Neural progenitor cell (in vitro differentiated cells): ENCODE results near the gene SET. TPM values are rescaled to one million over a fixed set of nuclear protein-coding genes. Genes with fewer than 3 reads are reported as not detected.
A peak's percentile ranks its signal among the peaks of the same experiment; 100 is the strongest.

Source experiments
- DNase-seq: peaks from one replicate; pipeline ENCODE4 v3.0.0-alpha.2; 2016; ENCODE audit warnings: low spot score
- H2AFZ ChIP-seq: fragments of 200-600 bp; sonication (generic); replicated peaks from 2 replicates; pipeline ENCODE4 v1.6.1; 2016; ENCODE audit warnings: antibody characterized with exemption
- H3F3A ChIP-seq: fragments of 200-600 bp; sonication (generic); 2 replicates; pipeline ENCODE4 v1.6.1; 2016; ENCODE audit warnings: antibody characterized with exemption, low read depth
- H3K27ac ChIP-seq: fragments of 200-600 bp; sonication (generic); 2 replicates; pipeline ENCODE4 v1.5.1; 2016; ENCODE audit warnings: mild to moderate bottlenecking
- H3K27me3 ChIP-seq: fragments of 200-600 bp; sonication (generic); 2 replicates; pipeline ENCODE4 v1.6.1; 2016; ENCODE audit warnings: mild to moderate bottlenecking, moderate library complexity
- H3K36me3 ChIP-seq: fragments of 200-600 bp; sonication (generic); 2 replicates; pipeline ENCODE4 v1.5.1; 2016
- H3K4me1 ChIP-seq: fragments of 200-600 bp; sonication (generic); 2 replicates; pipeline ENCODE4 v1.6.1; 2016; ENCODE audit warnings: mixed run types
- H3K4me2 ChIP-seq: fragments of 200-600 bp; sonication (generic); 2 replicates; pipeline ENCODE4 v1.6.1; 2016
- H3K4me3 ChIP-seq: fragments of 200-600 bp; sonication (generic); 2 replicates; pipeline ENCODE4 v1.5.1; 2016
- H3K79me2 ChIP-seq: fragments of 200-600 bp; sonication (generic); 2 replicates; pipeline ENCODE4 v1.6.1; 2016; ENCODE audit warnings: low read depth
- H3K9ac ChIP-seq: fragments of 200-600 bp; sonication (generic); 2 replicates; pipeline ENCODE4 v1.6.1; 2016
- H3K9me3 ChIP-seq: fragments of 200-600 bp; sonication (generic); 2 replicates; pipeline ENCODE4 v1.5.1; 2016; ENCODE audit warnings: low read depth
- H4K20me1 ChIP-seq: fragments of 200-600 bp; sonication (generic); 2 replicates; pipeline ENCODE4 v1.6.1; 2016; ENCODE audit warnings: low read depth
- H3K27ac Mint-ChIP-seq: 3 replicates; pipeline ENCODE4 v1.8.0; 2021; ENCODE audit warnings: mixed read lengths
- H3K27me3 Mint-ChIP-seq: 2 replicates; pipeline ENCODE4 v1.8.0; 2022; ENCODE audit warnings: low read depth, mild to moderate bottlenecking, inconsistent platforms, moderate library complexity, mixed read lengths; ENCODE audit not compliant: insufficient read depth
- H3K36me3 Mint-ChIP-seq: 3 replicates; pipeline ENCODE4 v1.8.0; 2021; ENCODE audit warnings: mixed read lengths
- H3K4me1 Mint-ChIP-seq: 3 replicates; pipeline ENCODE4 v1.8.0; 2021; ENCODE audit warnings: mixed read lengths
- H3K4me3 Mint-ChIP-seq: 3 replicates; pipeline ENCODE4 v1.8.0; 2021; ENCODE audit warnings: mild to moderate bottlenecking, moderate library complexity, mixed read lengths
- H3K9me3 Mint-ChIP-seq: 3 replicates; pipeline ENCODE4 v1.8.0; 2020; ENCODE audit warnings: mixed read lengths
- CTCF ChIP-seq: fragments of 200-600 bp; sonication (generic); IDR thresholded peaks from 2 replicates; pipeline ENCODE4 v1.5.1; 2017; ENCODE audit warnings: antibody characterized with exemption, mild to moderate bottlenecking
- EZH2 ChIP-seq: fragments of 200-600 bp; sonication (generic); IDR thresholded peaks from 2 replicates; pipeline ENCODE4 v1.6.1; 2017; ENCODE audit warnings: antibody characterized with exemption, mild to moderate bottlenecking, moderate library complexity
- EZH2phosphoT487 ChIP-seq: fragments of 200-600 bp; sonication (generic); IDR thresholded peaks from 2 replicates; pipeline ENCODE4 v1.6.1; 2017; ENCODE audit warnings: antibody characterized with exemption
- total RNA-seq: library from RNA; depleted of rRNA; stranded (reverse); fragments of >200 nt; gene quantifications from 2 replicates; pipeline ENCODE4 v1.2.3, GENCODE V29; 2015; ENCODE audit warnings: low replicate concordance

SET gene
- total RNA-seq, 1 donor from 2014 or later = 1,683 TPM

- no peak for DNase-seq
- Histone ChIP-seq H3K9me3 (no peaks in the 10 kb centered on the region), H3K9ac (no peak overlapping the region), H3K4me1 (no peaks in the 10 kb centered on the region), H4K20me1 (no peaks in the 10 kb centered on the region), H3F3A (peaks cover 2% of the 10 kb centered on the region), H3K36me3 (no peaks in the 10 kb centered on the region), H3K27ac (no peak overlapping the region), H3K79me2 (no peaks in the 10 kb centered on the region), H3K4me3 (no peak overlapping the region), H3K4me2 (no peak overlapping the region), H3K27me3 (no peaks in the 10 kb centered on the region), H2AFZ (no peak overlapping the region)
- Mint-ChIP-seq H3K4me1 (peaks cover 2% of the 10 kb centered on the region), H3K27me3 (peaks cover 2% of the 10 kb centered on the region), H3K27ac (no peak overlapping the region), H3K4me3 (peak overlapping the region; percentile 22), H3K36me3 (no peaks in the 10 kb centered on the region), H3K9me3 (no peaks in the 10 kb centered on the region)
- no peak for TF ChIP-seq CTCF
- no peak for TF ChIP-seq EZH2
- TF ChIP-seq EZH2phosphoT487 = no peak
Measured at GRCh38 chr9:128677794-128678193, 11.2 kb upstream of the SET start.

- Histone ChIP-seq H3K4me1 (peaks cover 34% of the 10 kb centered on the region), H3K36me3 (no peaks in the 10 kb centered on the region), H3K79me2 (peaks cover 49% of the 10 kb centered on the region), H3K4me2 (peak overlapping the region; percentile 92), H3K27ac (peak overlapping the region; percentile 91), H2AFZ (peak overlapping the region; percentile 65), H3K4me3 (peak overlapping the region; percentile 88), H3K27me3 (no peaks in the 10 kb centered on the region), H4K20me1 (peaks cover 33% of the 10 kb centered on the region), H3K9me3 (no peaks in the 10 kb centered on the region), H3F3A (peaks cover 49% of the 10 kb centered on the region), H3K9ac (peak overlapping the region; percentile 62)
- Mint-ChIP-seq H3K36me3 (no peaks in the 10 kb centered on the region), H3K4me3 (peak overlapping the region; percentile 95), H3K4me1 (peaks cover 50% of the 10 kb centered on the region), H3K9me3 (no peaks in the 10 kb centered on the region), H3K27me3 (peaks cover 5% of the 10 kb centered on the region), H3K27ac (peak overlapping the region; percentile 89)
- DNase-seq = peak; percentile 94
- TF ChIP-seq EZH2phosphoT487 (no peak), CTCF (no peak), EZH2 (no peak)
Measured at GRCh38 chr9:128683340-128684064, 5.5 kb upstream of the SET start.

- no peaks in the 10 kb centered on the region for H3K9me3 Mint-ChIP-seq
- no peak for DNase-seq
- TF ChIP-seq CTCF = no peak
- no peak for TF ChIP-seq EZH2
- TF ChIP-seq EZH2phosphoT487 = no peak
- Histone ChIP-seq H3F3A (peaks cover 52% of the 10 kb centered on the region), H3K4me1 (peaks cover 34% of the 10 kb centered on the region), H3K27me3 (no peaks in the 10 kb centered on the region), H3K27ac (peak overlapping the region; percentile 86), H3K9ac (peak overlapping the region; percentile 62), H3K4me3 (peak overlapping the region; percentile 88), H3K36me3 (no peaks in the 10 kb centered on the region), H2AFZ (no peak overlapping the region), H4K20me1 (peaks cover 33% of the 10 kb centered on the region), H3K4me2 (peak overlapping the region; percentile 92), H3K79me2 (peaks cover 51% of the 10 kb centered on the region), H3K9me3 (no peaks in the 10 kb centered on the region)
- H3K4me1 Mint-ChIP-seq = peaks cover 50% of the 10 kb centered on the region
- peak overlapping the region; percentile 89 for H3K27ac Mint-ChIP-seq
- peak overlapping the region; percentile 95 for H3K4me3 Mint-ChIP-seq
- no peaks in the 10 kb centered on the region for H3K36me3 Mint-ChIP-seq
- H3K27me3 Mint-ChIP-seq = peaks cover 6% of the 10 kb centered on the region
Measured at GRCh38 chr9:128684065-128684324, 5.0 kb upstream of the SET start.
